Fibroblast of villous mesenchyme (primary cell): ENCODE results near the gene OPN4. TPM values are rescaled to one million over a fixed set of nuclear protein-coding genes. Genes with fewer than 3 reads are reported as not detected.

Experiments
- DNase-seq: peaks from one replicate; pipeline ENCODE4 v3.0.0-alpha.2; 2010; ENCODE audit warnings: low read depth
- H3K4me3 ChIP-seq: 2 replicates; pipeline ENCODE4 v1.5.1; 2011; ENCODE audit warnings: low read depth, mild to moderate bottlenecking, low read length
- total RNA-seq: library from RNA; depleted of rRNA; stranded (reverse); fragments of >200 nt; gene quantifications from 2 replicates; pipeline ENCODE4 v1.2.3, GENCODE V29; 2012
- TF ChIP-seq, protein P1 (sequence below): IDR thresholded peaks from 2 replicates; pipeline ENCODE4 v1.5.1; 2012; ENCODE audit warnings: low read depth, mild to moderate bottlenecking, low read length; ENCODE audit not compliant: insufficient read depth

OPN4 gene, protein sequence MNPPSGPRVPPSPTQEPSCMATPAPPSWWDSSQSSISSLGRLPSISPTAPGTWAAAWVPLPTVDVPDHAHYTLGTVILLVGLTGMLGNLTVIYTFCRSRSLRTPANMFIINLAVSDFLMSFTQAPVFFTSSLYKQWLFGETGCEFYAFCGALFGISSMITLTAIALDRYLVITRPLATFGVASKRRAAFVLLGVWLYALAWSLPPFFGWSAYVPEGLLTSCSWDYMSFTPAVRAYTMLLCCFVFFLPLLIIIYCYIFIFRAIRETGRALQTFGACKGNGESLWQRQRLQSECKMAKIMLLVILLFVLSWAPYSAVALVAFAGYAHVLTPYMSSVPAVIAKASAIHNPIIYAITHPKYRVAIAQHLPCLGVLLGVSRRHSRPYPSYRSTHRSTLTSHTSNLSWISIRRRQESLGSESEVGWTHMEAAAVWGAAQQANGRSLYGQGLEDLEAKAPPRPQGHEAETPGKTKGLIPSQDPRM
- total RNA-seq, result not detected in 2 replicates

DNA sequence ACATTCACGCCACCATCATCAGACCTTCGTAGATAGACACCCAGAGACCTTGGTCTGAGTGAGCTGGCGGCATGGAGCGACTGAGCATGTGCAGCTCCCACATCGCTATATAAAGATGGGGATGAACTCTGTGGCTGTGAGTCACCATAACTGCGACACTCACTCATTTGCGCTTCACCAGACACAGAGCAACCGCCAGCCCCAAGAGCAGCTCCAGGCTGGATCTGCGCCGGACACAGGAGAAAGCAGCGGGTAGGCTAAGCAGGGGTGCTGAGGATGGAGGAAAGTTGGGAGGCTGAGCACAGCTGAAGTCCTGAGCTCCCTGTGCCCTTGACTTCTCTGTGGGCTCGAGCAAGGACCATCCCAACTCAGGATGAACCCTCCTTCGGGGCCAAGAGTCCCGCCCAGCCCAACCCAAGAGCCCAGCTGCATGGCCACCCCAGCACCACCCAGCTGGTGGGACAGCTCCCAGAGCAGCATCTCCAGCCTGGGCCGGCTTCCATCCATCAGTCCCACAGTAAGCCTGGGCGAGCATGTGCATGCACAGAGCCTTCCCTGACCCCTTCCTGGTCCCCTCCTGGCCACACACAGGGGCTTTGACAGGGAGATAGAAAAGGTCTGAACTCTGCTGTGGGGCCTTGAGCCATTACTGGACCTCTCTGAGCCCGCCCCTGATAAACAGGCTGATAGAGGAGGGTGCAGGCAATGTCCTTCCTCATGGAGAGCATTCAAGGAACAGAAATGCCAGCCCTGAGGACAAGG lies at the start of gene OPN4:
TSS of gene OPN4 (plus strand) at position 137 of the 762 bp plus-strand sequence. CDS start at position 374, 237 bp downstream.
- DNase-seq, result no peak
- no peak within 1 kb of the TSS for H3K4me3 ChIP-seq
- TF ChIP-seq, protein P1, sequence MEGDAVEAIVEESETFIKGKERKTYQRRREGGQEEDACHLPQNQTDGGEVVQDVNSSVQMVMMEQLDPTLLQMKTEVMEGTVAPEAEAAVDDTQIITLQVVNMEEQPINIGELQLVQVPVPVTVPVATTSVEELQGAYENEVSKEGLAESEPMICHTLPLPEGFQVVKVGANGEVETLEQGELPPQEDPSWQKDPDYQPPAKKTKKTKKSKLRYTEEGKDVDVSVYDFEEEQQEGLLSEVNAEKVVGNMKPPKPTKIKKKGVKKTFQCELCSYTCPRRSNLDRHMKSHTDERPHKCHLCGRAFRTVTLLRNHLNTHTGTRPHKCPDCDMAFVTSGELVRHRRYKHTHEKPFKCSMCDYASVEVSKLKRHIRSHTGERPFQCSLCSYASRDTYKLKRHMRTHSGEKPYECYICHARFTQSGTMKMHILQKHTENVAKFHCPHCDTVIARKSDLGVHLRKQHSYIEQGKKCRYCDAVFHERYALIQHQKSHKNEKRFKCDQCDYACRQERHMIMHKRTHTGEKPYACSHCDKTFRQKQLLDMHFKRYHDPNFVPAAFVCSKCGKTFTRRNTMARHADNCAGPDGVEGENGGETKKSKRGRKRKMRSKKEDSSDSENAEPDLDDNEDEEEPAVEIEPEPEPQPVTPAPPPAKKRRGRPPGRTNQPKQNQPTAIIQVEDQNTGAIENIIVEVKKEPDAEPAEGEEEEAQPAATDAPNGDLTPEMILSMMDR, result no peak

DNA sequence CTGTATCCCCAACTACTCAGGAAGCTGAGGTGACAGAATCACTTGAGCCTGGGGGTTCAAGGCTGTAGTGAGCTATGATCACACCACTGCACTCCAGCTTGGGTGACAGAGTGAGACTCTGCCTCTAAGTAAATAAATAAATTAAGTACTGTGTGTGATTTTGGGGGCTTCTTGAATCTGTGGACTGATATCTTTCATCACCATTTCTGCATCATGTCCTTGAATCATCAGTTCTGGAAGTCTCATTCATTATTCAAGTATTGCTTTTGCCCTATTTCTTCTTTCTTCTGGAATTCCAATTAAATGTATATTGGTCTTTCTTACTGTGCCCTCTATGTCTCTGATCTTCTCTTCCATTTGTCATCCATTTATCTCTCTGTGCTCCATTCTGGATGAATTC lies 46.7 kb upstream of the OPN4 start:
- TF ChIP-seq, protein P1, result no peak
- no peak overlapping the region for H3K4me3 ChIP-seq
- no peak for DNase-seq

DNA sequence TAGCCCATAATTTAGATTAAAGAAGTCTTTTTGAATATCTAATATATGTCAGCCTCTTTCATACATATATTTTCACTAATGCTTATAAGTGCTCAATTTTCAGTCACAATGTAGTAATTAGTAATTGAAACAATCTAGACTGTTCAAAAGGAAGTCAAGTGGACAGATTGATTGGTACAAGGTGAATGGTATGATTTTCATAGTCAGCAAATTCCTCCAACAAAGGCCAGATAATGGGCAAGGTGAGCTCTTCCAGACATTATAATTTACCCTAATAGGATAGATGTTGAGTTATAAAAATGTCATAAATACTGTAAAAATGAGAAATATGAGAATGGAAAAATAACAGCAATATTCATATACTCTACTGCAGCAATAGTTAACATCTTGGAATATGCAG lies 44.4 kb upstream of the OPN4 start:
- DNase-seq, result no peak
- TF ChIP-seq, protein P1, result no peak
- H3K4me3 ChIP-seq, result no peak overlapping the region

DNA sequence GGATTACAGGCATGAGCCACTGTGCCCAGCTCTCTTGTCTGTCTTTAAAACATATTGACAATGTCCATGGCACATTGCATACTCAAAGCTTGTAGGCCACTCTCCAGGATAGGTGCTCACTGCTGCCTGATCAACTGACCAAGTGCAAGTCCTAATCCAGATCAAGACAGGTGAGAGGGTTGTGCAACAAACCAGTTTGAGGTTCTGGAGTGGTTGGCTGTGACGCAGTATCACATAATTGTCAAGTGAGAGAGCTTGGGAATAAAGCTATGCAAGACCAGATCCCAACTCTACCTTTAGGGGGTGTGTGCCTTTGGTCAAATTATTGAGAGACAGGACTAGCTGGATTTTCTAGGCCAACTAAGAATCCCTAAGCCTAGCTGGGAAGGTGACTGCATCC lies 43.0 kb upstream of the OPN4 start:
- no peak overlapping the region for H3K4me3 ChIP-seq
- TF ChIP-seq, protein P1, result no peak
- DNase-seq, result no peak

DNA sequence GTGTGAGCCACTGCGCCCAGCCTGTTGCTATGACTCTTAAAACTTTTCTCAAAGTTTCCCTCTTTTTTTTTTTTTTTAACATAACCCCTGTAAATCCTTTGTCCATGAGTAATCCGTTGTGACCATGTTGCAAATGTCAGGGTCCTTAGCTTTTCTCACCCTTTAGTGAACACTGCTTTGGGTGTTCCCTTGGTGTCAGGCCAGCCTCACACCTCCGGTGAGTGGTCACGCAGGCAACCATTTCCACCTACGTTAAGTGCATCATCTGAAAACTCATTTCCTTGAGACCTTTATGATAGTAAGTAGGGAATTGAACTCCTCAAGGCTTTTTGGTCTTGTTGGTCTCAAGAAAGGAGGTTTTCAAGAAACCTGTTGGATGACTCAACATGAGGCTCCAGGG lies 41.3 kb upstream of the OPN4 start:
- TF ChIP-seq, protein P1, result no peak
- no peak overlapping the region for H3K4me3 ChIP-seq
- no peak for DNase-seq

DNA sequence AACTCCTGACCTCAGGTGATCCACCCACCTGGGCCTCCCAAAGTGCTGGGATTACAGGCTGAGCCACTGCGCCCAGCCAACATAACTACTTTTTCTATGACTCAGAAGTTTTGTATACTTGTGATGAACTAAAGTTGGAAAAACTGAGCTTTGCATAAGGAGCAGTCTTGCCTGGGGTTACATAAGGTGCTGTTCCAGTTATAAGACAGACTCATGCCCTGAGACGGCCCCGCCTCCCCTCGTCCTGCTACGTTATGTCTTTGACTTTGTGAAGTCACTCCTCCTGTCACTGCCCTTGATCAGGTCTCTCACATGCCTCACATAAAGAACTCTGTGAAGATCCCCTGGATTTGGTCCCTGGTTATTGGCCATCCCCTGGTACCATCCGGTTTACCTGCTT lies 40.4 kb upstream of the OPN4 start:
- TF ChIP-seq, protein P1, result no peak
- DNase-seq, result no peak
- H3K4me3 ChIP-seq, result no peak overlapping the region
